SK-N-SH (cell line): ENCODE data around the gene WWP2.
"Not testable (repeated sequence)": the region's sequence is repeated elsewhere in the genome, so short reads cannot be mapped to it uniquely, and the experiment has no call there.

Experiments
- CTCF ChIP-seq: fragments of 200-600 bp; sonication (generic); IDR thresholded peaks from 2 replicates; pipeline ENCODE4 v1.6.1; 2017; ENCODE audit warnings: antibody characterized with exemption, mild to moderate bottlenecking, moderate library complexity
- FOXM1 ChIP-seq: IDR thresholded peaks from 2 replicates; pipeline ENCODE4 v1.4.0; 2012; ENCODE audit warnings: low read depth, mild to moderate bottlenecking
- MXI1 ChIP-seq: IDR thresholded peaks from 2 replicates; pipeline ENCODE4 v1.6.1; 2012; ENCODE audit warnings: mild to moderate bottlenecking, low read depth, low read length, improper control_type of control experiment
- NRF1 ChIP-seq: IDR thresholded peaks from 2 replicates; pipeline ENCODE4 v1.6.1; 2012; ENCODE audit warnings: low read depth, mild to moderate bottlenecking, low read length
- POLR2AphosphoS5 ChIP-seq: IDR thresholded peaks from 2 replicates; pipeline ENCODE4 v1.6.1; 2012; ENCODE audit warnings: low read depth, low read length
- RAD21 ChIP-seq: IDR thresholded peaks from 2 replicates; pipeline ENCODE4 v1.6.1; 2012; ENCODE audit warnings: mild to moderate bottlenecking, low read length
- RCOR1 ChIP-seq: fragments of 150-350 bp; IDR thresholded peaks from 2 replicates; pipeline ENCODE4 v1.6.1; 2017; ENCODE audit warnings: antibody characterized with exemption, low read length
- REST ChIP-seq: IDR thresholded peaks from 2 replicates; pipeline ENCODE4 v1.6.1; 2012; ENCODE audit warnings: mild to moderate bottlenecking, low read depth, low read length, moderate library complexity
- RXRA ChIP-seq: IDR thresholded peaks from 2 replicates; pipeline ENCODE4 v1.4.0; 2012; ENCODE audit warnings: low read depth, mild to moderate bottlenecking, borderline replicate concordance
- TAF1 ChIP-seq: IDR thresholded peaks from 2 replicates; pipeline ENCODE4 v1.6.1; 2012; ENCODE audit warnings: low read depth, mild to moderate bottlenecking, low read length, moderate library complexity, borderline replicate concordance
- TCF12 ChIP-seq: IDR thresholded peaks from 2 replicates; pipeline ENCODE4 v1.4.0; 2012
- TEAD4 ChIP-seq: IDR thresholded peaks from 2 replicates; pipeline ENCODE4 v1.4.0; 2012; ENCODE audit warnings: mild to moderate bottlenecking, borderline replicate concordance; ENCODE audit not compliant: insufficient read depth
- USF2 ChIP-seq: fragments of 150-350 bp; IDR thresholded peaks from 2 replicates; pipeline ENCODE4 v1.6.1; 2017; ENCODE audit warnings: antibody characterized with exemption, low read length, low read depth, borderline replicate concordance

- TF ChIP-seq RCOR1, MXI1, TEAD4, CTCF, FOXM1, TAF1, NRF1, USF2, RXRA, RAD21, POLR2AphosphoS5, REST, TCF12: not testable (repeated sequence)
These were observed 207.5 kb downstream of the WWP2 start for GRCh38 chr16:69969657-69970056.
